Measurements from ENCODE around the gene TLCD5. TPM values are rescaled to one million over a fixed set of nuclear protein-coding genes. Genes with fewer than 3 reads are reported as not detected.
A peak's percentile ranks its signal among the peaks of the same experiment; 100 is the strongest.

TLCD5 gene
- polyA plus RNA-seq, 4 donors, result 0.54 to 4.4 (median 1.7) TPM; not detected in 1

DNA sequence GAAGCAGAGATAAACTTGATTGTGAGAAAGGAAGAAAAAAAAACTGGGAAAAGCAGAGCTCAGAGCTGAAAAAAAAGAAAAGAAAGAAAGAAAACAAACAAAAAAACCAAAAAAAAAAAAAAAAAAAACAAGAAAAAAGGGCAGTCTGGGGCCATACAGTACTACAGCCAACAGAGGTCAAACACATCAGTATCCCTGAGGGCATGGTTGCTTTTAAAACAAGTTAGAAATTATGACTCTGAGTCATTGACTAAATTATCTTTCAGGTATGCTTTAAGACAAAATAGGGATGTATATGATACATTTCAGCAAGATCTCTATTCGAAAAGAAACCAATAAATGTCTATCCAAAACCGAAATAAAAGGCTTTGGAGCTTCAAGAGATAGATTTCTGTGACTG, 37.1 kb upstream of the TLCD5 start:
- no peaks in the 10 kb centered on the region for H3K27me3 ChIP-seq (ENCODE audit: control insufficient read depth in 3 of 3, insufficient read depth in 3 of 3, low read length in 3 of 3)
- H3K9me3 ChIP-seq (ENCODE audit: control insufficient read depth in 2 of 2, insufficient read depth in 1 of 2, low read depth in 1 of 2, low read length in 1 of 2), result no peaks in the 10 kb centered on the region
- FAIRE-seq (no peak), DNase-seq (no peak)
- H3K4me3 ChIP-seq (ENCODE audit: low read depth in 1 of 3, low read length in 3 of 3), result no peak overlapping the region
- no peak overlapping the region for H3K27ac ChIP-seq (ENCODE audit: low read depth in 1 of 3, low read length in 2 of 3)
- 81 to 92% (median 89%) methylated on average over 2 of the region's 2 CpGs for WGBS, 3 donors
- H3K36me3 ChIP-seq (ENCODE audit: control insufficient read depth in 3 of 3, insufficient read depth in 2 of 3, low read depth in 1 of 3, low read length in 3 of 3), result no peaks in the 10 kb centered on the region
- H3K4me1 ChIP-seq (ENCODE audit: control insufficient read depth in 3 of 3, insufficient read depth in 2 of 3, low read depth in 1 of 3, low read length in 2 of 3), result peaks cover 0 to 1% (median 0%) of the 10 kb centered on the region in 3 donors

DNA sequence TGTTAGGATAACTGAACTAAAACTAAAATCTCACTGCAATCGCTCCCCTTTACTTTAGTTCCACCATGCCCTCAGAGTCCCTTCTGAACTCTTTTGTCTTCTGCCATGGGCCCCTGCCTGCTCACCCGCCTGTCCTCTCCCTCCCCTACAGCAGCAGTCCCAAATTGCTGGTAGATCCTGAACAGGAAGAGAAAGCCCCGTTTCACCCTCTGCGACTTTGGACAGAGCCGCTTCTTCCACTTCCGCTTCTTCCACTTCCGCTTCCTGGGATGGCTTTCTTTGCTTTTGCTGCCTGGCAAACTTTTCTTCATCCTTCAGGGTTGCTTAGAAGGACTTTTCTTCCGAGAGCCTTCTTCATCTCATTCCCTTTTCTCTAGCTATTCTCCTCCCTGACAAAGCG, 35.7 kb upstream of the TLCD5 start:
- DNase-seq (no peak), FAIRE-seq (no peak)
- 75 to 83% (median 78%) methylated on average over 9 of the region's 9 CpGs for WGBS, 3 donors
- H3K36me3 ChIP-seq (ENCODE audit: control insufficient read depth in 3 of 3, insufficient read depth in 2 of 3, low read depth in 1 of 3, low read length in 3 of 3), result no peaks in the 10 kb centered on the region
- H3K27me3 ChIP-seq (ENCODE audit: control insufficient read depth in 3 of 3, insufficient read depth in 3 of 3, low read length in 3 of 3), result no peaks in the 10 kb centered on the region
- H3K4me1 ChIP-seq (ENCODE audit: control insufficient read depth in 3 of 3, insufficient read depth in 2 of 3, low read depth in 1 of 3, low read length in 2 of 3), result peaks cover 0 to 5% (median 1%) of the 10 kb centered on the region in 3 donors
- no peaks in the 10 kb centered on the region for H3K9me3 ChIP-seq (ENCODE audit: control insufficient read depth in 2 of 2, insufficient read depth in 1 of 2, low read depth in 1 of 2, low read length in 1 of 2)
- H3K4me3 ChIP-seq (ENCODE audit: low read depth in 1 of 3, low read length in 3 of 3), result no peak overlapping the region
- no peak overlapping the region for H3K27ac ChIP-seq (ENCODE audit: low read depth in 1 of 3, low read length in 2 of 3)

DNA sequence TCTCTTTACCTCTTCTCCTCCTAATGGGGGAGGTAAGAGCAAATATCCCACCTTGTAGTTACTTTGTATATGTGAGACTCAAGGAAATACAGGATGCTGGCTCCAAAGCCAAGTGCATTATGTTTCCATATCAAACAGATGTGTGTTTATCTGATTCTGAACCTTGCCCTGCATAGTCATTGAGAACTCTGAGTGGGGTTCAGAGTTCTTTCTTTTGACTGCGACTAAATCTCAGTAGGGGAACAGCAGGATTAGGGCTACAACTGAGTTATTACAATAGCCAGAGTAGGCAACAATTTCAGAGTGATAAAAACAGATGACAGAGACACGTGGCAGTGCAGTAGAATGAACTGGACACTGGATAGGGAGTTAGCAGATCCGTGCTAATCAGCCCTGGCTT, 34.1 kb upstream of the TLCD5 start:
- WGBS, 3 donors, result 8 to 36% (median 24%) methylated on average over 3 of the region's 3 CpGs
- DNase-seq (peak; percentile 54 to 91), FAIRE-seq (no peak)
- H3K4me1 ChIP-seq (ENCODE audit: control insufficient read depth in 3 of 3, insufficient read depth in 2 of 3, low read depth in 1 of 3, low read length in 2 of 3), result peaks cover 1 to 14% (median 5%) of the 10 kb centered on the region in 3 donors
- peak overlapping the region in 1 of 3 donors; percentile 38 for H3K27ac ChIP-seq (ENCODE audit: low read depth in 1 of 3, low read length in 2 of 3)
- no peak overlapping the region for H3K4me3 ChIP-seq (ENCODE audit: low read depth in 1 of 3, low read length in 3 of 3)
- no peaks in the 10 kb centered on the region for H3K9me3 ChIP-seq (ENCODE audit: control insufficient read depth in 2 of 2, insufficient read depth in 1 of 2, low read depth in 1 of 2, low read length in 1 of 2)
- H3K36me3 ChIP-seq (ENCODE audit: control insufficient read depth in 3 of 3, insufficient read depth in 2 of 3, low read depth in 1 of 3, low read length in 3 of 3), result no peaks in the 10 kb centered on the region
- H3K27me3 ChIP-seq (ENCODE audit: control insufficient read depth in 3 of 3, insufficient read depth in 3 of 3, low read length in 3 of 3), result no peaks in the 10 kb centered on the region

DNA sequence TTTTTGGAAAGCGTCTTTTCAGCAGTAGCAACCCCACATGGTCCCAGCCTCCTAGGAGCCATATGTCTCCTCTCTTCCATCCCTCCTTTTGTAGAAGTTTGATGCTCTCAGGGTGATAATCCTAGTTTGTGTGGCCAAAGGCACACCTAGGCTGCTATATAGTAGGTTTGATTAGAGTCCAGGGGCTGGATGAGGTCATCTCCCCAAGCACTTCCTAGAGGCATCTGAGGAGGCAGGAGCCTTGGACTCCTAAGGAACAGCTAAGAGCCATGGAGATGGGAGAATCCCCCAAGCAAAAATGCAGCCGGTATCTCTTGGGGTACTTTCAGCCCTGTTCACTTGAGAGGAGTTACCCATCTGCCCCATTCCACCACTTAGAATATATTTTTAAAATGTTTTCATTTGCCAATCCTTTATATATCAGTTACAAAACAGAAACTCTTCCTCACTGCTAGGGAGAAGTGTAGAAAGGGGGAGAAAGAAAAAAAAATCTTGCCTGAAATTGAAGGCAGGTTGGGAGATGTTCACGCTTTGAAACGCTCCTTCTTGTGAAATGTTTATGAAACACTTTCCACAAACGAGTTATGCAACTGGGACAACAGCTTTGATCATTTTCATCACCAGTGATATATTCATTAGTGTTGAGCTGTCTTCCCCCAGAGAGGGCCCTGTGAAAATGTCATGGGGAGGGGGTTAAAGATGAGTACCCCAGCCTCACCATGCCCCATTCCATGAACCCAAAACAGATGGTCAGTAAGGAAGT, 31.9 kb upstream of the TLCD5 start:
- Histone ChIP-seq H3K4me1 (ENCODE audit: control insufficient read depth in 3 of 3, insufficient read depth in 2 of 3, low read depth in 1 of 3, low read length in 2 of 3) (peaks cover 1 to 14% (median 5%) of the 10 kb centered on the region in 3 donors), H3K27ac (ENCODE audit: low read depth in 1 of 3, low read length in 2 of 3) (no peak overlapping the region), H3K36me3 (ENCODE audit: control insufficient read depth in 3 of 3, insufficient read depth in 2 of 3, low read depth in 1 of 3, low read length in 3 of 3) (no peaks in the 10 kb centered on the region), H3K9me3 (ENCODE audit: control insufficient read depth in 2 of 2, insufficient read depth in 1 of 2, low read depth in 1 of 2, low read length in 1 of 2) (no peaks in the 10 kb centered on the region), H3K4me3 (ENCODE audit: low read depth in 1 of 3, low read length in 3 of 3) (no peak overlapping the region), H3K27me3 (ENCODE audit: control insufficient read depth in 3 of 3, insufficient read depth in 3 of 3, low read length in 3 of 3) (no peaks in the 10 kb centered on the region)
- DNase-seq (peak in 1 of 2 donors; percentile 75), FAIRE-seq (no peak)
- 43 to 67% (median 54%) methylated on average over 5 of the region's 5 CpGs for WGBS, 3 donors

DNA sequence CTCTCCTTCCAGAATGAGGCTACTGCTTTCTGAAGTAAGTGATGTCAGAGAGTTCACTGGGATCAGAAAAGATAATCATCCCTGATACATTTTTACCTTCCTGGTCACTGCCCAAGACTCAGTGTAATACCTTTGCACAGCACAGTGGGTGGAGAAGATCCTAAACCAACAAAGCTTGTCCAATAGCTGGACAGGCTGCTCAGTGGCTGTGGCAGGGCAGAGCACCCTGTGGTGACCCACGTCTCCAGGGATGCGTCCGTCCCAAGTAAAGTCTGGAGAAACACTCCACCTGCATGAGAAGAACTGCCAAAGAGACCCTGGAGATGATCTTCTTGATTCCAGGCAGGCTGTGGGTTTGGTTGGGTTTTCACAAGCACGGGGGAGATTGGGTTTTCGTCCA, 31.0 kb upstream of the TLCD5 start:
- FAIRE-seq, result no peak
- WGBS, 3 donors, result 49 to 70% (median 60%) methylated on average over 5 of the region's 5 CpGs
- Histone ChIP-seq H3K27me3 (ENCODE audit: control insufficient read depth in 3 of 3, insufficient read depth in 3 of 3, low read length in 3 of 3) (no peaks in the 10 kb centered on the region), H3K4me1 (ENCODE audit: control insufficient read depth in 3 of 3, insufficient read depth in 2 of 3, low read depth in 1 of 3, low read length in 2 of 3) (peaks cover 1 to 14% (median 5%) of the 10 kb centered on the region in 3 donors), H3K9me3 (ENCODE audit: control insufficient read depth in 2 of 2, insufficient read depth in 1 of 2, low read depth in 1 of 2, low read length in 1 of 2) (no peaks in the 10 kb centered on the region), H3K4me3 (ENCODE audit: low read depth in 1 of 3, low read length in 3 of 3) (no peak overlapping the region), H3K36me3 (ENCODE audit: control insufficient read depth in 3 of 3, insufficient read depth in 2 of 3, low read depth in 1 of 3, low read length in 3 of 3) (no peaks in the 10 kb centered on the region), H3K27ac (ENCODE audit: low read depth in 1 of 3, low read length in 2 of 3) (peak overlapping the region in 1 of 3 donors; percentile 9)
- DNase-seq, result no peak

DNA sequence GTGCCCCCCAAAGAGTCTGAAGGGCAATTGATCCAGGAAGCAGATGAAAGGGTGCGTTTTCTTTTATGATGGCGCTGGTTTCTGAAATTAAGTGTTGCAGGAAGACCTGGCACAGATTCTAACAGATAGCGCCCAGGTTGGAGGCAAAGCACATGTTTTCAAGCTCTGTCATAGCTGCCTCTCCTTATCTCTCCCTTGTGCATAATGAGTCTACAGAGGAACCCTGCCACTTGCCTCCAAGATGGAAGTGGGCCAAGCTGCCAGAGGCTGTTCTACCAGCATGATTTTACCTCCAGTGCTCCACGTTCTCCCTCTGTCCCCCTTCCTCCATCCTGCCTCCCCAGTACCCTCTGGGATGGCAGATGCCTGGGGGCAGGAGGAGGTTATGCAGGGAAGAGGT, 30.0 kb upstream of the TLCD5 start:
- FAIRE-seq (no peak), DNase-seq (peak; percentile 61 to 92)
- Histone ChIP-seq H3K4me3 (ENCODE audit: low read depth in 1 of 3, low read length in 3 of 3) (no peak overlapping the region), H3K4me1 (ENCODE audit: control insufficient read depth in 3 of 3, insufficient read depth in 2 of 3, low read depth in 1 of 3, low read length in 2 of 3) (peaks cover 1 to 18% (median 5%) of the 10 kb centered on the region in 3 donors), H3K9me3 (ENCODE audit: control insufficient read depth in 2 of 2, insufficient read depth in 1 of 2, low read depth in 1 of 2, low read length in 1 of 2) (no peaks in the 10 kb centered on the region), H3K27ac (ENCODE audit: low read depth in 1 of 3, low read length in 2 of 3) (peak overlapping the region in 1 of 3 donors; percentile 29), H3K36me3 (ENCODE audit: control insufficient read depth in 3 of 3, insufficient read depth in 2 of 3, low read depth in 1 of 3, low read length in 3 of 3) (no peaks in the 10 kb centered on the region), H3K27me3 (ENCODE audit: control insufficient read depth in 3 of 3, insufficient read depth in 3 of 3, low read length in 3 of 3) (no peaks in the 10 kb centered on the region)
- 9 to 40% (median 34%) methylated on average over 4 of the region's 4 CpGs for WGBS, 3 donors

DNA sequence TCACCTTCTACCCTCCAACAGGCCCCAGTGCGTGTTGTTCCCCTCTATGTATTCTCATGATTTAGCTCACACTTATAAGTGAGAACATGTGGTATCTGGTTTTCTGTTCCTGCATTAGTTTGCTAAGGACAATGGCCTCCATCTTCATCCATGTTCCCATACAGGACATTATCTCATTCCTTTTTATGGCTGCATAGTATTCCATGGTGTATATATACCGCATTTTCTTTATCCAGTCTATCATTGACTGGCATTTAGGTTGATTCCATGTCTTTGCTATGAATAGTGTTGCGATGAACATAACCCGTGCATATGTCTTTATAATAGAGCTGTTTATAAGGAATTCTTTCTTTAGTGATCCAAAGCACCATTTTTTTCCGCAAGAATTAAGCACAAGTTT, 28.5 kb upstream of the TLCD5 start:
- FAIRE-seq, result no peak
- 96 to 98% (median 96%) methylated on average over 5 of the region's 5 CpGs for WGBS, 3 donors
- no peak overlapping the region for H3K4me3 ChIP-seq (ENCODE audit: low read depth in 1 of 3, low read length in 3 of 3)
- no peaks in the 10 kb centered on the region for H3K9me3 ChIP-seq (ENCODE audit: control insufficient read depth in 2 of 2, insufficient read depth in 1 of 2, low read depth in 1 of 2, low read length in 1 of 2)
- no peaks in the 10 kb centered on the region for H3K36me3 ChIP-seq (ENCODE audit: control insufficient read depth in 3 of 3, insufficient read depth in 2 of 3, low read depth in 1 of 3, low read length in 3 of 3)
- H3K27me3 ChIP-seq (ENCODE audit: control insufficient read depth in 3 of 3, insufficient read depth in 3 of 3, low read length in 3 of 3), result no peaks in the 10 kb centered on the region
- no peak for DNase-seq
- no peak overlapping the region for H3K27ac ChIP-seq (ENCODE audit: low read depth in 1 of 3, low read length in 2 of 3)
- peaks cover 0 to 18% (median 5%) of the 10 kb centered on the region in 3 donors for H3K4me1 ChIP-seq (ENCODE audit: control insufficient read depth in 3 of 3, insufficient read depth in 2 of 3, low read depth in 1 of 3, low read length in 2 of 3)

DNA sequence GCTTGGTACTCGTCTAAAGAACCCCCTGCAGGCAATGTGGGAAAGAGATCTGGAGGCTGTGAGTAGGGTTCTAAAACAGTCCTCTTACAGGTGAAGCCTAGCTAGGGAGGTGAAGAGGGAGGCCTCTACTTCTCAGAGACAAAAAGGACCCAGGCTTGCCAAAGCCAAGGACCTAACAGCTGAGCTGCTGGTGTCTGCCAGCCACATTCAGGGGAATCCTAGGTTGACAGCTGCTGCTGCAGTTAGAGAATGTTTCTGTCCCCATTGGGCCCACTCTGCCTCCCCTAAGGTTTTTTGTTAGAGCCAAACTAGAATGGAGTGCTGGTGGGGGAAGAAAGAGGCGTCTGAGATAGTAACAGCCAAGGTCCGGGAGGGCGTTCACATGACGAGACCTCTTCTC, 26.6 kb upstream of the TLCD5 start:
- WGBS, 3 donors, result 86 to 90% (median 87%) methylated on average over 5 of the region's 5 CpGs
- Histone ChIP-seq H3K36me3 (ENCODE audit: control insufficient read depth in 3 of 3, insufficient read depth in 2 of 3, low read depth in 1 of 3, low read length in 3 of 3) (no peaks in the 10 kb centered on the region), H3K27ac (ENCODE audit: low read depth in 1 of 3, low read length in 2 of 3) (no peak overlapping the region), H3K4me1 (ENCODE audit: control insufficient read depth in 3 of 3, insufficient read depth in 2 of 3, low read depth in 1 of 3, low read length in 2 of 3) (peaks cover 0 to 28% (median 5%) of the 10 kb centered on the region in 3 donors), H3K27me3 (ENCODE audit: control insufficient read depth in 3 of 3, insufficient read depth in 3 of 3, low read length in 3 of 3) (no peaks in the 10 kb centered on the region), H3K4me3 (ENCODE audit: low read depth in 1 of 3, low read length in 3 of 3) (no peak overlapping the region), H3K9me3 (ENCODE audit: control insufficient read depth in 2 of 2, insufficient read depth in 1 of 2, low read depth in 1 of 2, low read length in 1 of 2) (no peaks in the 10 kb centered on the region)
- no peak for DNase-seq
- FAIRE-seq, result no peak

Data from small intestine (tissue), 7 donors.